ENCODE results near the gene CFAP61.

GRCh38 chr20:20089018-20089417 is 36.7 kb downstream of the CFAP61 start:
- TF ChIP-seq POLR2A (IDR thresholded peaks at IDR 0.05; ENCODE audit: extremely low read depth, insufficient read length), result no peak
- no peak for TF ChIP-seq CTCF (IDR thresholded peaks at IDR 0.05; ENCODE audit: low read depth, low read length)
- TF ChIP-seq MAX (IDR thresholded peaks at IDR 0.05; ENCODE audit: low read depth, low read length), result no peak
- TF ChIP-seq MYC (IDR thresholded peaks at IDR 0.05; ENCODE audit: low read depth, low read length), result no peak

Measured in NB4 (cell line).